Cardiac muscle cell (in vitro differentiated cells and primary cell): ENCODE measurements around the gene CCDC171. TPM values are rescaled to one million over a fixed set of nuclear protein-coding genes. Genes with fewer than 3 reads are reported as not detected.

Experiments used
- DNase-seq, 2 donors: peaks; one replicate each; pipeline versions ENCODE4 v3.0.0 to v3.0.0-alpha.2; 2010 to 2017; ENCODE audit warnings: low read depth in 1 of 2, low spot score in 1 of 2
- H3K27ac ChIP-seq: fragments of 200-600 bp; sonication (generic); 2 replicates; pipeline ENCODE4 v1.5.1; 2016
- H3K27me3 ChIP-seq: fragments of 200-600 bp; sonication (generic); 2 replicates; pipeline ENCODE4 v1.6.0; 2016; ENCODE audit warnings: control low read depth
- H3K36me3 ChIP-seq: fragments of 200-600 bp; sonication (generic); 2 replicates; pipeline ENCODE4 v1.5.1; 2016; ENCODE audit warnings: control low read depth
- H3K4me1 ChIP-seq: fragments of 200-600 bp; sonication (generic); 2 replicates; pipeline ENCODE4 v1.8.1; 2017; ENCODE audit warnings: low read depth, mild to moderate bottlenecking, mixed run types
- H3K4me3 ChIP-seq: fragments of 200-600 bp; sonication (generic); 2 replicates; pipeline ENCODE4 v1.5.1; 2016; ENCODE audit warnings: mild to moderate bottlenecking
- H3K9me3 ChIP-seq: fragments of 200-600 bp; sonication (generic); 2 replicates; pipeline ENCODE4 v1.5.1; 2017; ENCODE audit warnings: low read depth, mild to moderate bottlenecking, control low read depth
- polyA plus RNA-seq: library from polyadenylated mRNA; unstranded; fragments of >200 nt; fragmentation: Nextera tagmentation; extraction: Ambion mirVana; gene quantifications from 2 replicates; pipeline ENCODE4 v1.2.1, GENCODE V29; 2016
- total RNA-seq: library from RNA; depleted of rRNA; stranded (reverse); fragments of >200 nt; gene quantifications from 2 replicates; pipeline ENCODE4 v1.2.3, GENCODE V29; 2016
- TF ChIP-seq, protein P1 (sequence below): IDR thresholded peaks from 2 replicates; pipeline ENCODE4 v1.5.1; 2012; ENCODE audit warnings: low read depth, mild to moderate bottlenecking, low read length

Gene CCDC171
- total and polyA plus RNA-seq, 2 experiments from 2014 or later = 2.8 to 4.5 TPM

- H3K27ac ChIP-seq = no peak overlapping the region
- TF ChIP-seq, protein P1, sequence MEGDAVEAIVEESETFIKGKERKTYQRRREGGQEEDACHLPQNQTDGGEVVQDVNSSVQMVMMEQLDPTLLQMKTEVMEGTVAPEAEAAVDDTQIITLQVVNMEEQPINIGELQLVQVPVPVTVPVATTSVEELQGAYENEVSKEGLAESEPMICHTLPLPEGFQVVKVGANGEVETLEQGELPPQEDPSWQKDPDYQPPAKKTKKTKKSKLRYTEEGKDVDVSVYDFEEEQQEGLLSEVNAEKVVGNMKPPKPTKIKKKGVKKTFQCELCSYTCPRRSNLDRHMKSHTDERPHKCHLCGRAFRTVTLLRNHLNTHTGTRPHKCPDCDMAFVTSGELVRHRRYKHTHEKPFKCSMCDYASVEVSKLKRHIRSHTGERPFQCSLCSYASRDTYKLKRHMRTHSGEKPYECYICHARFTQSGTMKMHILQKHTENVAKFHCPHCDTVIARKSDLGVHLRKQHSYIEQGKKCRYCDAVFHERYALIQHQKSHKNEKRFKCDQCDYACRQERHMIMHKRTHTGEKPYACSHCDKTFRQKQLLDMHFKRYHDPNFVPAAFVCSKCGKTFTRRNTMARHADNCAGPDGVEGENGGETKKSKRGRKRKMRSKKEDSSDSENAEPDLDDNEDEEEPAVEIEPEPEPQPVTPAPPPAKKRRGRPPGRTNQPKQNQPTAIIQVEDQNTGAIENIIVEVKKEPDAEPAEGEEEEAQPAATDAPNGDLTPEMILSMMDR = no peak
- DNase-seq = no peak
- no peaks in the 10 kb centered on the region for H3K9me3 ChIP-seq
- no peaks in the 10 kb centered on the region for H3K4me1 ChIP-seq
- no peaks in the 10 kb centered on the region for H3K27me3 ChIP-seq
- H3K36me3 ChIP-seq = no peaks in the 10 kb centered on the region
- no peak overlapping the region for H3K4me3 ChIP-seq
Measured at GRCh38 chr9:15975101-15975778, 422.4 kb downstream of the CCDC171 start.

DNA sequence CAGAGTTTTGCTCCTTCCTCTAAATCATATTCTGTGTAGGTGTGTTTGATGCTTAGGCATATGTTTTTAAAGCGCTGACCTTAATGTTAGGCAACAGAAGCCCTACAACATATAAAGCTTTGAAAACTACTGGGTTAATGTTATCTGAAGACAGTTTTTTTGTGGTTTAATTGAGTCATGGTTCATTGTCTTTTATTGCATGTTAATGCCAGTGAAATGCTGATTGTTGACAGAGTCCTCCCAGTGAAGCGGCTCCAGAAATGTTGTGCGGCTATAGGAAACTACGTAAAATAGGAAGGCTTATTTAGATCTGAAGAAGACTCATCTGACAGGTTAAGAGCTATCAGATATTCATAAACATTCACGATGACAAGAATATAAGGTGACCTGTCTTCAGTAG is 424.6 kb downstream of the CCDC171 start:
- Histone ChIP-seq H3K4me1 (no peaks in the 10 kb centered on the region), H3K27ac (no peak overlapping the region), H3K4me3 (no peak overlapping the region), H3K9me3 (no peaks in the 10 kb centered on the region), H3K36me3 (no peaks in the 10 kb centered on the region), H3K27me3 (no peaks in the 10 kb centered on the region)
- TF ChIP-seq, protein P1 = no peak
- peak in 1 of 2 donors; percentile 46 for DNase-seq

GRCh38 chr9:15982182-15982581 is 429.3 kb downstream of the CCDC171 start:
- Histone ChIP-seq H3K36me3 (no peaks in the 10 kb centered on the region), H3K9me3 (no peaks in the 10 kb centered on the region), H3K27me3 (no peaks in the 10 kb centered on the region), H3K4me3 (no peak overlapping the region), H3K27ac (no peak overlapping the region), H3K4me1 (no peaks in the 10 kb centered on the region)
- DNase-seq = no peak
- TF ChIP-seq, protein P1 = no peak

- Histone ChIP-seq H3K9me3 (no peaks in the 10 kb centered on the region), H3K27me3 (no peaks in the 10 kb centered on the region), H3K4me1 (no peaks in the 10 kb centered on the region), H3K36me3 (no peaks in the 10 kb centered on the region), H3K27ac (no peak overlapping the region), H3K4me3 (no peak overlapping the region)
- TF ChIP-seq, protein P1 = no peak
- peak in 1 of 2 donors; percentile 83 for DNase-seq
Measured at GRCh38 chr9:15999422-16000339, 446.8 kb downstream of the CCDC171 start.

- H3K27me3 ChIP-seq = no peaks in the 10 kb centered on the region
- TF ChIP-seq, protein P1 = no peak
- no peak overlapping the region for H3K4me3 ChIP-seq
- H3K4me1 ChIP-seq = no peaks in the 10 kb centered on the region
- H3K36me3 ChIP-seq = no peaks in the 10 kb centered on the region
- DNase-seq = no peak
- H3K9me3 ChIP-seq = no peaks in the 10 kb centered on the region
- H3K27ac ChIP-seq = no peak overlapping the region
Measured at GRCh38 chr9:16000811-16001210, 448.0 kb downstream of the CCDC171 start.
